GM12874 (cell line): Measurements from ENCODE around the gene GAMT.

Experiments
- CTCF ChIP-seq: IDR thresholded peaks from 2 replicates; pipeline ENCODE4 v1.5.1; 2011; ENCODE audit warnings: low read depth, mild to moderate bottlenecking, control low read depth, low read length, moderate library complexity; ENCODE audit not compliant: insufficient read depth

The GAMT gene

GRCh38 chr19:1373042-1373533, 28.3 kb downstream of the GAMT start:
- TF ChIP-seq CTCF = no peak

GRCh38 chr19:1370579-1371361, 30.6 kb downstream of the GAMT start:
- no peak for TF ChIP-seq CTCF

- no peak for TF ChIP-seq CTCF
These were observed 32.0 kb downstream of the GAMT start for GRCh38 chr19:1369214-1369805.

- no peak for TF ChIP-seq CTCF
These were observed 34.2 kb downstream of the GAMT start for GRCh38 chr19:1366899-1367870.

GRCh38 chr19:1366296-1366695, 35.0 kb downstream of the GAMT start:
- TF ChIP-seq CTCF = no peak

GRCh38 chr19:1365319-1366269, 35.7 kb downstream of the GAMT start:
- TF ChIP-seq CTCF = no peak
